OCI-LY7 (cell line): ENCODE measurements around the gene PPP4C. TPM values are rescaled to one million over a fixed set of nuclear protein-coding genes. Genes with fewer than 3 reads are reported as not detected.
A peak's percentile ranks its signal among the peaks of the same experiment; 100 is the strongest.

Experiments used
- BruUV-seq: library from RNA; stranded (reverse); fragments of 400-500 nt; replicated peaks from 2 replicates; lab custom pipeline; 2021; lab: Mats Ljungman, UMichigan
- CTCF ChIA-PET: fragments of 300-600 bp; sonication (Branson Sonifier 250); formaldehyde crosslinking; loops from one replicate; lab custom pipeline; 2022; ENCODE audit warnings: antibody characterized with exemption; ENCODE audit not compliant: unreplicated experiment; lab: Charles Lee
- POLR2A ChIA-PET: fragments of 300-600 bp; sonication (Branson Sonifier 250); formaldehyde crosslinking; loops from one replicate; lab custom pipeline; 2022; ENCODE audit warnings: antibody characterized with exemption; lab: Charles Lee
- DNase-seq: peaks from one replicate; pipeline ENCODE4 v3.0.0-alpha.2; 2015; ENCODE audit warnings: low spot score
- H2AFZ ChIP-seq: fragments of 200-600 bp; sonication (generic), shearing (Covaris generic); 2 replicates; pipeline ENCODE4 v1.6.1; 2014; ENCODE audit warnings: mild to moderate bottlenecking, antibody characterized with exemption, low read length, moderate library complexity
- H3K27ac ChIP-seq: fragments of 200-600 bp; sonication (generic); 2 replicates; pipeline ENCODE4 v1.5.1; 2014; ENCODE audit warnings: mixed run types, low read depth, mild to moderate bottlenecking, moderate library complexity, low read length, inconsistent platforms; ENCODE audit not compliant: poor library complexity, severe bottlenecking
- H3K36me3 ChIP-seq: fragments of 200-600 bp; sonication (generic); 2 replicates; pipeline ENCODE4 v1.6.1; 2014; ENCODE audit warnings: mild to moderate bottlenecking, antibody characterized with exemption, low read length, moderate library complexity, mixed read lengths; ENCODE audit not compliant: insufficient read depth
- H3K4me1 ChIP-seq: fragments of 200-600 bp; sonication (generic); 2 replicates; pipeline ENCODE4 v1.5.1; 2014; ENCODE audit warnings: mild to moderate bottlenecking, low read length; ENCODE audit not compliant: insufficient read depth, poor library complexity, severe bottlenecking
- H3K4me2 ChIP-seq: fragments of 200-600 bp; sonication (generic); 2 replicates; pipeline ENCODE4 v1.6.1; 2014; ENCODE audit warnings: mild to moderate bottlenecking, low read length
- H3K4me3 ChIP-seq: fragments of 200-600 bp; sonication (generic); 2 replicates; pipeline ENCODE4 v1.5.1; 2014; ENCODE audit warnings: mild to moderate bottlenecking, low read depth, low read length; ENCODE audit not compliant: poor library complexity, severe bottlenecking
- H3K79me2 ChIP-seq: fragments of 200-600 bp; sonication (generic); 2 replicates; pipeline ENCODE4 v1.6.1; 2016; ENCODE audit warnings: low read depth, mild to moderate bottlenecking, low read length, moderate library complexity, mixed read lengths; ENCODE audit not compliant: insufficient read depth
- H3K9me2 ChIP-seq: fragments of 200-600 bp; sonication (generic); 2 replicates; pipeline ENCODE4 v1.6.1; 2016; ENCODE audit warnings: mild to moderate bottlenecking, low read length, mixed read lengths; ENCODE audit not compliant: insufficient read depth
- H3K9me3 ChIP-seq: fragments of 200-600 bp; sonication (generic); 2 replicates; pipeline ENCODE4 v1.6.1; 2014; ENCODE audit warnings: mild to moderate bottlenecking, mixed run types, low read length, mixed read lengths
- H4K20me1 ChIP-seq: fragments of 200-600 bp; sonication (generic); 2 replicates; pipeline ENCODE4 v1.6.1; 2014; ENCODE audit warnings: mild to moderate bottlenecking, antibody characterized with exemption, low read length, moderate library complexity, mixed read lengths; ENCODE audit not compliant: insufficient read depth
- CTCF ChIP-seq: fragments of 200-600 bp; sonication (generic); conservative IDR thresholded peaks from 2 replicates; pipeline ENCODE4 v1.5.1; 2014; ENCODE audit warnings: mild to moderate bottlenecking, antibody characterized with exemption, low read length, moderate library complexity, mixed read lengths
- EZH2phosphoT487 ChIP-seq: fragments of 200-600 bp; sonication (generic); IDR thresholded peaks from 2 replicates; pipeline ENCODE4 v1.6.1; 2018; ENCODE audit warnings: low read depth, borderline replicate concordance, mild to moderate bottlenecking, mixed run types, antibody characterized with exemption, low read length, moderate library complexity, mixed read lengths
- intact Hi-C: fragments of 100-400 bp; cut with micrococcal nuclease; formaldehyde crosslinking; loops from one replicate; pipeline ENCODE4 v1.10.0; 2022; ENCODE audit not compliant: unreplicated experiment
- total RNA-seq, 2 experiments: library from RNA; depleted of rRNA in 1 of 2; stranded (reverse); fragments of >200 nt in 1 of 2; shearing (Covaris generic) in 1 of 2; gene quantifications; 2 replicates each; pipeline ENCODE4 v1.2.3, GENCODE V29; 2014 to 2022

PPP4C gene
- total RNA-seq, 2 experiments from 2014 or later = 124 to 144 TPM

GRCh38 chr16:30112197-30113030 is 36.6 kb downstream of the PPP4C start:
- peak; percentile 78 for DNase-seq
- BruUV-seq = no TSS peak

GRCh38 chr16:30113031-30113710 is 37.4 kb downstream of the PPP4C start, which contains the start of gene GDPD3:
Gene GDPD3 (minus strand): TSS chr16:30113537. CDS start chr16:30113478, 59 bp downstream.
- TF ChIP-seq CTCF (no peak; the same call in 1 of the 2 replicates), EZH2phosphoT487 (no peak)
- Histone ChIP-seq H3K36me3 (no peaks in the 10 kb centered on the region), H3K4me1 (peaks cover 15% of the 10 kb centered on the region), H2AFZ (no peak within 1 kb of the TSS), H3K4me3 (no peak within 1 kb of the TSS), H3K27ac (no peak within 1 kb of the TSS), H3K9me3 (no peaks in the 10 kb centered on the region), H3K79me2 (no peaks in the 10 kb centered on the region), H3K4me2 (no peak within 1 kb of the TSS), H3K9me2 (no peaks in the 10 kb centered on the region), H4K20me1 (no peaks in the 10 kb centered on the region)
- no TSS peak for BruUV-seq
- ChIA-PET CTCF (interaction anchor here (0.7 kb wide), 1 partner anchor 11 kb away, joined by 3 read pairs; no protein-coding TSS in a partner anchor), POLR2A (no interaction called here)
- intact Hi-C loops = no loop called here
- DNase-seq = no peak

More at GRCh38 chr16:30112197-30113030, 36.6 kb downstream of the PPP4C start:
- intact Hi-C loops = no loop called here
- H3K36me3 ChIP-seq = no peaks in the 10 kb centered on the region
- no peak overlapping the region for H3K4me3 ChIP-seq
- H3K27ac ChIP-seq = no peak overlapping the region
- ChIA-PET CTCF (interaction anchor here (1.9 kb wide), 1 partner anchor 14 kb away, joined by 5 read pairs; no protein-coding TSS in a partner anchor), POLR2A (interaction anchor here (0.6 kb wide), 1 partner anchor 1307 kb away, joined by 4 read pairs; no protein-coding TSS in a partner anchor)
- no peak overlapping the region for H2AFZ ChIP-seq
- no peaks in the 10 kb centered on the region for H4K20me1 ChIP-seq
- peaks cover 15% of the 10 kb centered on the region for H3K4me1 ChIP-seq
- TF ChIP-seq CTCF = peak; percentile 84
- TF ChIP-seq EZH2phosphoT487 = no peak
- H3K9me3 ChIP-seq = no peaks in the 10 kb centered on the region
- H3K4me2 ChIP-seq = no peak overlapping the region
- H3K79me2 ChIP-seq = no peaks in the 10 kb centered on the region
- no peaks in the 10 kb centered on the region for H3K9me2 ChIP-seq
